Fibroblast of pulmonary artery (primary cell): ENCODE data around the gene CDKL1.

Experiments used
- DNase-seq: peaks from one replicate; pipeline ENCODE4 v3.0.0-alpha.2; 2010; ENCODE audit warnings: low read depth
- H3K4me3 ChIP-seq: replicated peaks from 2 replicates; pipeline ENCODE4 v1.5.1; 2011; ENCODE audit warnings: low read depth, mild to moderate bottlenecking, control low read depth, low read length, moderate library complexity
- TF ChIP-seq, protein P1 (sequence below): IDR thresholded peaks from 2 replicates; pipeline ENCODE4 v1.5.1; 2011; ENCODE audit warnings: mild to moderate bottlenecking, control low read depth, low read length, inconsistent platforms; ENCODE audit errors: missing control alignments

Gene CDKL1

DNA sequence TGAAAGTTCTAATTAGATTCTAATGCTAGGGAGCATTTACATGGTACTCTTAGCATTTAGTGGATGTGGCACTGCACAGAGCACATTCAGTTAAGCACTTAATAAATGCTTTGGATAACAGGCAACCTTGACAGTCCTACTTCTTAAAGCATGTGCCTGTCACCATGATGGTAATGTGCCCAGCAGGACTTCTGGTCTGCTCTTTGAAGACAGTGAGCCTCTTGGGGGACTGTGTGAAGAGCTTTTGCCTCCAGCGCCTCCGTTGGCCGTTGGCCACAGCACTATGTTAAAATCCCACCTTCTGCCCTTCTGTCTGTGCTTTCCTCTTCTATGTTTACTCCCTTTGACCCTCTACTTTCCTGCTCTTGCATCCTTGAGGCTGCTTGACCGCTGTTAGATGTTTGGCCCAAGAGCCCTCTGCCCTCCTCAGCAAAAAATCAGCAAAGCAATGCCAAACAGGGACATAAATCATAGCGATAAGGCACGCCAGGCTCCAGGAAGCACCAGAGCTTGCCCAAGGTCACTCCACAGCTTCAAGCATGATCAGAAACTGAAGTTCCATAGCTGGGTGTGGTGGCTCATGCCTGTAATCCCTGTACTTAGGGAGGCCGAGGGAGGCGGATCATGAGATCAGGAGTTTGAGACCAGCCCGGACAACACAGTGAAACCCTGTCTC lies 8.3 kb downstream of the CDKL1 start:
- TF ChIP-seq, protein P1, sequence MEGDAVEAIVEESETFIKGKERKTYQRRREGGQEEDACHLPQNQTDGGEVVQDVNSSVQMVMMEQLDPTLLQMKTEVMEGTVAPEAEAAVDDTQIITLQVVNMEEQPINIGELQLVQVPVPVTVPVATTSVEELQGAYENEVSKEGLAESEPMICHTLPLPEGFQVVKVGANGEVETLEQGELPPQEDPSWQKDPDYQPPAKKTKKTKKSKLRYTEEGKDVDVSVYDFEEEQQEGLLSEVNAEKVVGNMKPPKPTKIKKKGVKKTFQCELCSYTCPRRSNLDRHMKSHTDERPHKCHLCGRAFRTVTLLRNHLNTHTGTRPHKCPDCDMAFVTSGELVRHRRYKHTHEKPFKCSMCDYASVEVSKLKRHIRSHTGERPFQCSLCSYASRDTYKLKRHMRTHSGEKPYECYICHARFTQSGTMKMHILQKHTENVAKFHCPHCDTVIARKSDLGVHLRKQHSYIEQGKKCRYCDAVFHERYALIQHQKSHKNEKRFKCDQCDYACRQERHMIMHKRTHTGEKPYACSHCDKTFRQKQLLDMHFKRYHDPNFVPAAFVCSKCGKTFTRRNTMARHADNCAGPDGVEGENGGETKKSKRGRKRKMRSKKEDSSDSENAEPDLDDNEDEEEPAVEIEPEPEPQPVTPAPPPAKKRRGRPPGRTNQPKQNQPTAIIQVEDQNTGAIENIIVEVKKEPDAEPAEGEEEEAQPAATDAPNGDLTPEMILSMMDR: no peak
- no peak for DNase-seq
- H3K4me3 ChIP-seq: no peak overlapping the region

DNA sequence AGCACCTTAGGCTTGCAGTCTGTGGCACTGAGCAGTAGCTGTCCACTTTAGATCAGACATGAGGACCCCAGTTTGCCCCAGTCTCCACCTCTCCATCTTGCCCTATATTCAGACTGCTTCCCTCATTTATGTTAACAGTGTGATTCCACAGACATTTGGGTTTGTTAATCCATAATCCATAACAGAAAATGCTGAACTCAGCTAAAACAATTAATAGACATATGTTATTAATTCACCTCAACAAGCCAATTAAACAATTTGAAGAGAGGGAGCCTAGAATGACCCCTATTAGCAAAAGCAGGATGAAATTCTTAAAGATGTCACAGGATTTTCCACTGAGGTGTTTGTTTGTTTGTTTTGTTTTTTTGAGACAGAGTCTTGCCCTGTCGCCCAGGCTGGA lies 9.1 kb downstream of the CDKL1 start:
- no peak overlapping the region for H3K4me3 ChIP-seq
- DNase-seq: no peak
- TF ChIP-seq, protein P1: no peak

DNA sequence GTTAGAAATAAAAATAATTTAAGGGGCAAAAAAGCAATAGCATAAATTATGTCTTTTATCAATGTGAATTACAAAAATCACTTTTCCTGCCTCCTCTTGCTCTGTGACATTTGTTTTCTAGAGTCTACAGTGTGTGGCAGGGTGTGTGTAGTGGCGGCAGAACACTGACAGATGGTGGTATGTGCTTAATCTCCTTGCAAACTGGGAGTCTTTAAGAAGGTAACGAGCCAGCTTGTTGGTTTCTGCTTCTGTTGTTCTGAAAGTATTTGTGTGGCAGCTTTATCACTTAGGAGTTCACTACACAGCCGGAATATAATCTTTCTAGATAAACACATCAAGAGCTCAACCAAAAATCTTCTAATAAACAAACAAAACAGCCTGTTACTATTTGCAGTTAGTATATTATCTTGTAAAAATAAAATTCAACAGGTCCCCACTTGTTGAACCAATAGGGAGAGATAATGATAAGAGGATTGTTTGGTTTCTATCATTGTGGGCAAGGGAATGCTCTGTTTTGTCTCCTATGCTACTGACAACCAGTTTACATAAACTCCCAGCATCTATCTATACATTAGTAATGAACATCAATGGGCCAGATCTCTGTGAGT lies 13.0 kb downstream of the CDKL1 start:
- H3K4me3 ChIP-seq: no peak overlapping the region
- TF ChIP-seq, protein P1: no peak
- peak; percentile 11 for DNase-seq

DNA sequence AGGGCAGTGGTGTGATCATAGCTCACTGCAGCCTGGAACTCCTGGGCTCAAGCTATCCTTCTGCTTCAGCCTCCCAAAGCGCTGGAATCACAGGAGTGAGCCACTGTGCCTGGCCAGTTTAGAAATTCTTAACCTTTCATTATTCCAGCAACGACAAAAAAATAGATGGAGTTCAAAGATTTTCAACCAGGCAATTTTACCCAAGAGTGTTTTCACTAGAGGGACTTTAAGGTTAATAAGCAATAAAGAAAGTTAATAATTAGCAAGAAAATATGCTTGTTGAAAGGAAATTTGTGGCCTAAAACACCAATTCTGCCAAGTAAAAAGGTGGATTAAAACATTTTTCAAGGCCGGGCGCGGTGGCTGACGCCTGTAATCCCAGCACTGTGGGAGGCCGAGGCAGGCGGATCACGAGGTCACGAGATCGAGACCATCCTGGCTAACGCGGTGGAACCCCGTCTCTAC lies 14.8 kb downstream of the CDKL1 start:
- TF ChIP-seq, protein P1: no peak
- no peak overlapping the region for H3K4me3 ChIP-seq
- no peak for DNase-seq

DNA sequence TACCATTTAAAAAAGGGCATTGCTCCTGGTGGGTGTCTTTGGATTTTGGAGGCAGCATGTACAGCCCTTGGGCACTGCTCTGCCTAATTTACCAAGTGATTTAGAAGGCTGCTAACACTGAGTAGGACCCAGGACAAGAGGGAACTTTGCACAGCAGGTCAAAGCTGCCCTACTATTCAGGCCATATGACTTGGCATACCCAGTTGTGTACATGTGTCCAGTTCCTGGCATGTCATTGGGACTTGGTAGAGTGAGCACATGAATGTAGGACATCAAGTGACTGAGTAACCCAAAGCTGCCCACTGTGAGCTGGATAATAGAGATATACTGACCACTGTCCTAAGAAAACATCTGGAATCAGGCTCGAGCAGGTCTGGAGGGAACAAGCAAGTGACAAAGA lies 15.7 kb downstream of the CDKL1 start:
- no peak overlapping the region for H3K4me3 ChIP-seq
- TF ChIP-seq, protein P1: no peak
- DNase-seq: no peak

DNA sequence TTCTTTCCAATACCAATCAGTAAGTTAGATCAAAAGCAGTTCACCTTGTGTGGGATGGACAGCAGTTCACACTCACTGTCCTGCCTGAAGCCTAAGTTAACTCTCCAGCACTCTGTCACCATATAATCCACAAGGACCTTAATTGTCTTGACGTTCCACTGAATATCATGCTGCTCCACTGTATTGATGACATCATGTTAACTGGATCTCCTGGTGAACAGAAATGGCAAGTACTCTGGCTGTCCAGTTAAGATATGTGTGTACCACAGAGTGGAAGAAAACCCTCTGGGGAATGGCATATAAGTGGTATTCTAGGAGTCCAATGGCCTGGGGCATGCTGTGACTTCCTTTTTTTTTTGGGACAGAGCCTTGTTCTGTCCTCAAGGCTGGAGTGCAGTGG lies 16.2 kb downstream of the CDKL1 start:
- DNase-seq: no peak
- TF ChIP-seq, protein P1: no peak
- no peak overlapping the region for H3K4me3 ChIP-seq

DNA sequence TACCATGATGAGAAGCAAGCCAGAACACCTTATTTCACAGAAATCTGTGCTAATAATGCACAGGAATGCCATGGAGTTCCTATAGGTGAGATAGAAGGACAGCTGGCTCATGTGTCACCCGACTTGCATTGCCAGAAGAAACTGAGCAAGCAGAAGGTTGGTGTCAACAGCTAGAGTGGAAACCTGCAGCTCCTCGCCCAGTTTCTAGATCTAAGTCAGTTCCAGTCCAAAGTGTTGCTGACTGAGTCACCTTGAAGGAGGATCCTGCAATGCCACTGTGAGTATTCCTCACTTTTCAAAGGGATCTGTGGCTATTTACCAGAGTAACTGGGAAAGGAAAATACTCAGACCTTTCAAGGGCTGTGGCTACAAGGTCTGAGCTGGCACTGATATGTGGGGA lies 17.1 kb downstream of the CDKL1 start:
- TF ChIP-seq, protein P1: no peak

More for the DNA sequence above, 17.1 kb downstream of the CDKL1 start:
- DNase-seq: no peak
- no peak overlapping the region for H3K4me3 ChIP-seq
